ENCODE measurements around the gene ZDHHC6. TPM values are rescaled to one million over a fixed set of nuclear protein-coding genes. Genes with fewer than 3 reads are reported as not detected.
"Not testable (repeated sequence)": the region's sequence is repeated elsewhere in the genome, so short reads cannot be mapped to it uniquely, and the experiment has no call there.

The ZDHHC6 gene
- total RNA-seq: 45.5 and 47.7 TPM in 2 replicates

GRCh38 chr10:112446855-112447619 lies at the start of gene ZDHHC6, which contains the start of gene VTI1A:
TSS of gene ZDHHC6 (minus strand) at chr10:112446914. CDS start at chr10:112445436, 1,478 bp downstream.
TSS of gene VTI1A (plus strand) at chr10:112447215. CDS start at chr10:112447374, 159 bp downstream.
- H3K4me1 Mint-ChIP-seq: peaks cover 33% of the 10 kb centered on the region
- peaks cover 34% of the 10 kb centered on the region for H3K36me3 Mint-ChIP-seq (ENCODE audit: low read depth)
- H3K4me3 Mint-ChIP-seq: peak within 1 kb of the TSS; percentile 92
- H3K9me3 Mint-ChIP-seq: no peaks in the 10 kb centered on the region
- H3K27me3 Mint-ChIP-seq: no peaks in the 10 kb centered on the region
- peak within 1 kb of the TSS; percentile 93 for H3K27ac Mint-ChIP-seq
- intact Hi-C loops (cut with micrococcal nuclease): loop anchor here (1.0 to 2.0 kb wide), 4 partner anchors 25 to 264 kb away; partner anchors contain the start of gene GPAM
- peak; percentile 96 for DNase-seq

- no peak for DNase-seq
- intact Hi-C loops (cut with micrococcal nuclease): no loop called here
- H3K36me3 Mint-ChIP-seq (ENCODE audit: low read depth): no peaks in the 10 kb centered on the region
- peaks cover 9% of the 10 kb centered on the region for H3K4me1 Mint-ChIP-seq
- H3K9me3 Mint-ChIP-seq: no peaks in the 10 kb centered on the region
- no peak overlapping the region for H3K4me3 Mint-ChIP-seq
- no peak overlapping the region for H3K27ac Mint-ChIP-seq
- H3K27me3 Mint-ChIP-seq: peaks cover 3% of the 10 kb centered on the region
These were observed 46.0 kb upstream of the ZDHHC6 start for GRCh38 chr10:112492736-112493135.

- H3K4me3 Mint-ChIP-seq: no peak overlapping the region
- H3K4me1 Mint-ChIP-seq: peaks cover 5% of the 10 kb centered on the region
- intact Hi-C loops (cut with micrococcal nuclease): no loop called here
These were observed 44.4 kb upstream of the ZDHHC6 start for GRCh38 chr10:112491144-112491543.

GRCh38 chr10:112490545-112490944 lies 43.8 kb upstream of the ZDHHC6 start:
- Mint-ChIP-seq H3K4me1 (peaks cover 5% of the 10 kb centered on the region), H3K36me3 (ENCODE audit: low read depth) (peaks cover 2% of the 10 kb centered on the region), H3K4me3 (no peak overlapping the region), H3K27me3 (peaks cover 3% of the 10 kb centered on the region), H3K9me3 (no peaks in the 10 kb centered on the region), H3K27ac (no peak overlapping the region)
- DNase-seq: no peak
- intact Hi-C loops (cut with micrococcal nuclease): no loop called here

More at GRCh38 chr10:112491144-112491543, 44.4 kb upstream of the ZDHHC6 start:
- no peak for DNase-seq
- H3K9me3 Mint-ChIP-seq: no peaks in the 10 kb centered on the region
- peaks cover 3% of the 10 kb centered on the region for H3K27me3 Mint-ChIP-seq
- H3K27ac Mint-ChIP-seq: no peak overlapping the region
- peaks cover 2% of the 10 kb centered on the region for H3K36me3 Mint-ChIP-seq (ENCODE audit: low read depth)

GRCh38 chr10:112487964-112488363 lies 41.2 kb upstream of the ZDHHC6 start:
- DNase-seq: no peak
- Mint-ChIP-seq H3K4me1 (peaks cover 5% of the 10 kb centered on the region), H3K9me3 (no peaks in the 10 kb centered on the region), H3K27me3 (no peaks in the 10 kb centered on the region), H3K27ac (no peak overlapping the region), H3K4me3 (no peak overlapping the region), H3K36me3 (ENCODE audit: low read depth) (peaks cover 2% of the 10 kb centered on the region)
- intact Hi-C loops (cut with micrococcal nuclease): no loop called here

GRCh38 chr10:112484399-112484798 lies 37.7 kb upstream of the ZDHHC6 start:
- intact Hi-C loops (cut with micrococcal nuclease): no loop called here

GRCh38 chr10:112481602-112482001 lies 34.9 kb upstream of the ZDHHC6 start:
- Mint-ChIP-seq H3K27ac (no peak overlapping the region), H3K4me3 (no peak overlapping the region)
- intact Hi-C loops (cut with micrococcal nuclease): no loop called here

More at GRCh38 chr10:112484399-112484798, 37.7 kb upstream of the ZDHHC6 start:
- no peaks in the 10 kb centered on the region for H3K9me3 Mint-ChIP-seq
- no peaks in the 10 kb centered on the region for H3K27me3 Mint-ChIP-seq
- no peak overlapping the region for H3K27ac Mint-ChIP-seq
- peaks cover 4% of the 10 kb centered on the region for H3K36me3 Mint-ChIP-seq (ENCODE audit: low read depth)
- no peaks in the 10 kb centered on the region for H3K4me1 Mint-ChIP-seq
- no peak overlapping the region for H3K4me3 Mint-ChIP-seq
- no peak for DNase-seq

GRCh38 chr10:112475575-112476218 lies 29.0 kb upstream of the ZDHHC6 start:
- Mint-ChIP-seq H3K27me3 (no peaks in the 10 kb centered on the region), H3K4me3 (no peak overlapping the region), H3K27ac (no peak overlapping the region), H3K9me3 (no peaks in the 10 kb centered on the region), H3K4me1 (peaks cover 4% of the 10 kb centered on the region), H3K36me3 (ENCODE audit: low read depth) (peaks cover 2% of the 10 kb centered on the region)
- no peak for DNase-seq
- intact Hi-C loops (cut with micrococcal nuclease): no loop called here

More at GRCh38 chr10:112481602-112482001, 34.9 kb upstream of the ZDHHC6 start:
- no peaks in the 10 kb centered on the region for H3K9me3 Mint-ChIP-seq
- peaks cover 2% of the 10 kb centered on the region for H3K36me3 Mint-ChIP-seq (ENCODE audit: low read depth)
- DNase-seq: no peak
- no peaks in the 10 kb centered on the region for H3K27me3 Mint-ChIP-seq
- no peaks in the 10 kb centered on the region for H3K4me1 Mint-ChIP-seq

GRCh38 chr10:112471878-112472487 lies 25.3 kb upstream of the ZDHHC6 start:
- H3K27ac Mint-ChIP-seq: no peak overlapping the region
- H3K4me1 Mint-ChIP-seq: peaks cover 4% of the 10 kb centered on the region
- intact Hi-C loops (cut with micrococcal nuclease): loop anchor here (1.0 to 5.0 kb wide), 3 partner anchors 25 to 915 kb away; partner anchors contain the start of gene VTI1A
- no peak overlapping the region for H3K4me3 Mint-ChIP-seq
- no peaks in the 10 kb centered on the region for H3K27me3 Mint-ChIP-seq
- H3K9me3 Mint-ChIP-seq: no peaks in the 10 kb centered on the region
- H3K36me3 Mint-ChIP-seq (ENCODE audit: low read depth): peaks cover 2% of the 10 kb centered on the region
- peak; percentile 60 for DNase-seq

- Mint-ChIP-seq H3K27ac (no peak overlapping the region), H3K36me3 (ENCODE audit: low read depth) (peaks cover 32% of the 10 kb centered on the region), H3K27me3 (no peaks in the 10 kb centered on the region), H3K4me3 (no peak overlapping the region), H3K9me3 (peaks cover 5% of the 10 kb centered on the region), H3K4me1 (peaks cover 7% of the 10 kb centered on the region)
- intact Hi-C loops (cut with micrococcal nuclease): no loop called here
- no peak for DNase-seq
These were observed 20.9 kb upstream of the ZDHHC6 start for GRCh38 chr10:112467541-112468075.

- Mint-ChIP-seq H3K27me3 (no peaks in the 10 kb centered on the region), H3K4me3 (no peak overlapping the region), H3K4me1 (peaks cover 6% of the 10 kb centered on the region), H3K27ac (no peak overlapping the region), H3K36me3 (ENCODE audit: low read depth) (peaks cover 36% of the 10 kb centered on the region), H3K9me3 (peaks cover 5% of the 10 kb centered on the region)
- DNase-seq: no peak
- intact Hi-C loops (cut with micrococcal nuclease): no loop called here
These were observed 20.1 kb upstream of the ZDHHC6 start for GRCh38 chr10:112466802-112467201.

GRCh38 chr10:112465299-112465883 lies 18.7 kb upstream of the ZDHHC6 start:
- H3K36me3 Mint-ChIP-seq (ENCODE audit: low read depth): peaks cover 44% of the 10 kb centered on the region
- no peak overlapping the region for H3K27ac Mint-ChIP-seq
- DNase-seq: no peak
- intact Hi-C loops (cut with micrococcal nuclease): no loop called here
- H3K4me1 Mint-ChIP-seq: peaks cover 9% of the 10 kb centered on the region
- H3K27me3 Mint-ChIP-seq: no peaks in the 10 kb centered on the region
- H3K4me3 Mint-ChIP-seq: no peak overlapping the region
- peaks cover 8% of the 10 kb centered on the region for H3K9me3 Mint-ChIP-seq

GRCh38 chr10:112464074-112464473 lies 17.4 kb upstream of the ZDHHC6 start:
- H3K27me3 Mint-ChIP-seq; DNase-seq; H3K27ac Mint-ChIP-seq; intact Hi-C loops (cut with micrococcal nuclease); H3K9me3 Mint-ChIP-seq; H3K4me3 Mint-ChIP-seq: not testable (repeated sequence)
- peaks cover 10% of the 10 kb centered on the region for H3K4me1 Mint-ChIP-seq
- H3K36me3 Mint-ChIP-seq (ENCODE audit: low read depth): peaks cover 45% of the 10 kb centered on the region
